HL-60/S4 treated with phorbol 12-myristate 13-acetate at 8.2 ng/mL for 4 days and 3 days (cell line): ENCODE results near the gene ARL4D.
"Not testable (repeated sequence)": the region's sequence is repeated elsewhere in the genome, so short reads cannot be mapped to it uniquely, and the experiment has no call there.

Experiments used
- in situ Hi-C: fragments of 300-500 bp; cut with MboI; formaldehyde crosslinking; loops from 2 replicates; pipeline ENCODE4 v1.15.0; 2022; ENCODE audit warnings: low sequenced_read_pairs

The ARL4D gene

GRCh38 chr17:43418441-43419374 lies 19.9 kb downstream of the ARL4D start:
- in situ Hi-C loops, result no loop called here

- in situ Hi-C loops, result not testable (repeated sequence)
These were observed 20.6 kb downstream of the ARL4D start for GRCh38 chr17:43419375-43419882.

- in situ Hi-C loops, result no loop called here
These were observed 25.1 kb downstream of the ARL4D start for GRCh38 chr17:43423777-43424455.

GRCh38 chr17:43427362-43428043 lies 28.7 kb downstream of the ARL4D start:
- in situ Hi-C loops, result no loop called here

- in situ Hi-C loops, result no loop called here
These were observed 29.7 kb downstream of the ARL4D start for GRCh38 chr17:43428524-43428923.

GRCh38 chr17:43430936-43431713 lies 32.3 kb downstream of the ARL4D start:
- in situ Hi-C loops, result no loop called here

- in situ Hi-C loops, result no loop called here
These were observed 33.1 kb downstream of the ARL4D start for GRCh38 chr17:43431714-43432523.

- in situ Hi-C loops, result no loop called here
These were observed 36.1 kb downstream of the ARL4D start for GRCh38 chr17:43434902-43435319.

GRCh38 chr17:43437756-43438155 lies 39.0 kb downstream of the ARL4D start:
- in situ Hi-C loops, result no loop called here

GRCh38 chr17:43438626-43439025 lies 39.8 kb downstream of the ARL4D start:
- in situ Hi-C loops, result no loop called here

GRCh38 chr17:43439041-43439440 lies 40.2 kb downstream of the ARL4D start:
- in situ Hi-C loops, result no loop called here

- in situ Hi-C loops, result no loop called here
These were observed 43.9 kb downstream of the ARL4D start for GRCh38 chr17:43442711-43443110.

GRCh38 chr17:43443381-43443780 lies 44.6 kb downstream of the ARL4D start:
- in situ Hi-C loops, result no loop called here

- in situ Hi-C loops, result no loop called here
These were observed 45.6 kb downstream of the ARL4D start for GRCh38 chr17:43444223-43445008.

- in situ Hi-C loops, result no loop called here
These were observed 46.3 kb downstream of the ARL4D start for GRCh38 chr17:43445009-43445589.

GRCh38 chr17:43446773-43447172 lies 48.0 kb downstream of the ARL4D start:
- in situ Hi-C loops, result no loop called here

GRCh38 chr17:43448720-43449469 lies 50.1 kb downstream of the ARL4D start:
- in situ Hi-C loops, result no loop called here
